Measurements from ENCODE around the gene ZNF407. TPM values are rescaled to one million over a fixed set of nuclear protein-coding genes. Genes with fewer than 3 reads are reported as not detected.

The ZNF407 gene
- total RNA-seq, 2 donors from 2014 or later, result 11.7 to 22.2 TPM

DNA sequence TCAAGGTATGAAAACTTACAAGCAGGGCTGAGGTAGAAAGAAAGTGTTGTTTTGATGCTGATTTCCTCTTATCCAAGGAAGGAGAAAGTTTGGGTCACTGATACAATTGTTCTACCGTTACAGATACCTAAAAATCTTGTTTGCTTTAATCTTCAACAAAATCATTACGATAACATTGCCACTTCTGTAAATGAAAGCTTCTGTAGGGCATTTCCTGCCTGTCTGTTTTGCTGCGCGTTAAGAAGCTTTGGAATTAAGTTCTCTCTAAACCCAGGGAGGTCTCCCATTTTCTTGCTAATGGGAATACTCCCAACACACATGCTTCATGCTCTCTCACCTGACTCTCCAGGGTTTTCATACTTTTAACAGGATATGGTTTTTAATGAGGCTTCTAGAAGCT is 352.8 kb downstream of the ZNF407 start:
- no peak for TF ChIP-seq POLR2A (IDR thresholded peaks at IDR 0.05)
- TF ChIP-seq, protein P1, sequence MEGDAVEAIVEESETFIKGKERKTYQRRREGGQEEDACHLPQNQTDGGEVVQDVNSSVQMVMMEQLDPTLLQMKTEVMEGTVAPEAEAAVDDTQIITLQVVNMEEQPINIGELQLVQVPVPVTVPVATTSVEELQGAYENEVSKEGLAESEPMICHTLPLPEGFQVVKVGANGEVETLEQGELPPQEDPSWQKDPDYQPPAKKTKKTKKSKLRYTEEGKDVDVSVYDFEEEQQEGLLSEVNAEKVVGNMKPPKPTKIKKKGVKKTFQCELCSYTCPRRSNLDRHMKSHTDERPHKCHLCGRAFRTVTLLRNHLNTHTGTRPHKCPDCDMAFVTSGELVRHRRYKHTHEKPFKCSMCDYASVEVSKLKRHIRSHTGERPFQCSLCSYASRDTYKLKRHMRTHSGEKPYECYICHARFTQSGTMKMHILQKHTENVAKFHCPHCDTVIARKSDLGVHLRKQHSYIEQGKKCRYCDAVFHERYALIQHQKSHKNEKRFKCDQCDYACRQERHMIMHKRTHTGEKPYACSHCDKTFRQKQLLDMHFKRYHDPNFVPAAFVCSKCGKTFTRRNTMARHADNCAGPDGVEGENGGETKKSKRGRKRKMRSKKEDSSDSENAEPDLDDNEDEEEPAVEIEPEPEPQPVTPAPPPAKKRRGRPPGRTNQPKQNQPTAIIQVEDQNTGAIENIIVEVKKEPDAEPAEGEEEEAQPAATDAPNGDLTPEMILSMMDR (IDR thresholded peaks at IDR 0.05), result no peak
- no peak for TF ChIP-seq POLR2AphosphoS5 (IDR thresholded peaks at IDR 0.05)
- Histone ChIP-seq H3K4me3 (no peak overlapping the region), H3K36me3 (no peaks in the 10 kb centered on the region), H3K9me3 (no peaks in the 10 kb centered on the region), H3K4me1 (replicated peaks) (no peaks in the 10 kb centered on the region), H3K27ac (peak overlapping the region; percentile 12 to 17), H3K27me3 (replicated peaks; ENCODE audit: insufficient read depth) (no peaks in the 10 kb centered on the region)
- DNase-seq (ENCODE audit: low spot score), result no peak
- intact Hi-C loops (cut with DNase I), result no loop called here
- WGBS, result 66% methylated on average over 4 of the region's 4 CpGs

DNA sequence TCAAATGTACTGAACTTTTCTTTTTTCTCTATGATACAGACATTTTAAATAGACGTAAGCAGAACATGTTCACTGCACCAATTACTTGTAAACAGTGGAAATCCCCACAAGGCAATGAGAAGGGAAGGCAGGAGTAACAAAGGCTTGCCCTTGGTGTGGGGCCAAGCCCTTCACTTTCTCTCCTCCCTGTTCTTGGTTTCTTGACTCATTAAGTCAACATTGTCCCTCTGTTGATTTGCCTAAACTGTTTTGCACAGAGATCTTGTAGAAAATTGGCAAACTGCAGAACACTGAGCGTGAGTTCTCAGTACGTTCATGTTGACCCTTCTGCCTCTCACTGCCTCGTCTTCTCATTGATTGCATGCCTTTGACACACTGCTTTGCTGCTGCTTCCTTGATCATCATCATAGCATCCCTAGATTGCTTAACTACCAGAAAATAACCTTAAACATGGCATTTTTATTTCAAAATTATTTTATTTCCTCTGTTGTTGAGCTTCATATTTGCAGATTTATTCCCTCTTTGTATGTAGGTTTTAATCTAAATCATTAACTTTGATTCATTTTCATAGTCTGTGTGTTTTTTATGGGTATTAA is 353.6 kb downstream of the ZNF407 start:
- peak overlapping the region; percentile 12 to 17 for H3K27ac ChIP-seq
- no peaks in the 10 kb centered on the region for H3K9me3 ChIP-seq
- no peaks in the 10 kb centered on the region for H3K27me3 ChIP-seq (replicated peaks; ENCODE audit: insufficient read depth)
- peak; percentile 61 for DNase-seq (ENCODE audit: low spot score)
- intact Hi-C loops (cut with DNase I), result no loop called here
- H3K36me3 ChIP-seq, result no peaks in the 10 kb centered on the region
- H3K4me1 ChIP-seq (replicated peaks), result no peaks in the 10 kb centered on the region
- peak; percentile 81 for TF ChIP-seq POLR2AphosphoS5 (IDR thresholded peaks at IDR 0.05)
- TF ChIP-seq, protein P1 (IDR thresholded peaks at IDR 0.05), result no peak
- no peak overlapping the region for H3K4me3 ChIP-seq
- WGBS, result 16% methylated on average over 4 of the region's 4 CpGs

DNA sequence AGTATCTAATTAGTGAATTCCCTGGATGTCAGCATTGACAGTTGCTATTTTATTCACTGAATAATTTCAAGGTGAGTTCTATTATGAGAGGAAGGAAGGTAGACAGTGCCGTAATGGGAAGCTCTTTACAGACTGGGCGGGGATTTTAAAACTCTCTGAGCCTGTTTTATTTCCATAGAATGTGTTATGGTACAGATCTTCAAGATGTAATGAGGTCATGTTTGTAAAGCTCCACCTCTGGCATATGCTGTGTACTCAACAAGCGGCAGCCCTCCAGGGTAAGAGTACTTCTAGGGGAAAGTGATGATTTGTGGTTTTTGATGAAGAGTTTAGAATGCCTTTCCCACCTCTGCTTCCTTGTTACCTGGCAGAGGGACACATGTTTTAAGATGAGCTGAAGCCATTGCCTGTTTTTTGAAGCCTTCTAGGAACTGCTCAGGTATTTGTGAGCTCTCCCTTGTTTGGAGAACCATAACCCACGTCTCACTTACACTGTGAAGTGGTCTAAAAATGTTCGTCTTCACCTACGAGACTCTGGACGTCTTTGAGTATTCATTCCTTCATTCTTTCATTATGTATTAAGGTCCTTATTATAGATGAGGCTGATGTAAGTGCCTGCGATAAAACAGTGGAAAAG is 360.0 kb downstream of the ZNF407 start:
- Histone ChIP-seq H3K4me3 (no peak overlapping the region), H3K27ac (no peak overlapping the region), H3K36me3 (no peaks in the 10 kb centered on the region), H3K27me3 (replicated peaks; ENCODE audit: insufficient read depth) (no peaks in the 10 kb centered on the region), H3K4me1 (replicated peaks) (no peaks in the 10 kb centered on the region), H3K9me3 (no peaks in the 10 kb centered on the region)
- WGBS, result 88% methylated on average over 8 of the region's 8 CpGs
- TF ChIP-seq, protein P1 (IDR thresholded peaks at IDR 0.05), result no peak
- intact Hi-C loops (cut with DNase I), result no loop called here
- no peak for DNase-seq (ENCODE audit: low spot score)

DNA sequence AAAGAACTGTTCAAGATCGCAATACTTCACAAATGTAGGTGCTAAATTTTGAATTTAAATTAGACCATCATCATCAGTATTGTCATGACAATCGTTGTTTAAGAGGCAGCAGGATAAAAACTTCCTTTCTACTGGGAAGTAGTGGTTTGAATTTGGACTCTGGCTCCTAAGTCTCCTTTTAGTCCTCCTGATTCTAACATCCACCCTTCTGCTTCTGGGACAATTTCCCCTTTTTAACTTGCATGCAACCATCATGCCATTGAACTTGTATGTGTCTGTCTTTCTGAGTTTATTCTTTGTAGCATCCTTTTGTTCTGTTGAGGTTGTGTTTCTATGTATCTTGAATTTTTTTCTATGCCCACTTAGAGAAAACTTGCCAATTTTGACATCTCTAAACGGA is 361.5 kb downstream of the ZNF407 start:
- intact Hi-C loops (cut with DNase I), result no loop called here
- Histone ChIP-seq H3K27me3 (replicated peaks; ENCODE audit: insufficient read depth) (no peaks in the 10 kb centered on the region), H3K4me1 (replicated peaks) (no peaks in the 10 kb centered on the region), H3K9me3 (no peaks in the 10 kb centered on the region), H3K4me3 (no peak overlapping the region), H3K27ac (no peak overlapping the region), H3K36me3 (no peaks in the 10 kb centered on the region)
- 92% methylated on average over 3 of the region's 3 CpGs for WGBS
- DNase-seq (ENCODE audit: low spot score), result no peak
- no peak for TF ChIP-seq POLR2A (IDR thresholded peaks at IDR 0.05)
- TF ChIP-seq, protein P1 (IDR thresholded peaks at IDR 0.05), result no peak
- TF ChIP-seq POLR2AphosphoS5 (IDR thresholded peaks at IDR 0.05), result no peak

DNA sequence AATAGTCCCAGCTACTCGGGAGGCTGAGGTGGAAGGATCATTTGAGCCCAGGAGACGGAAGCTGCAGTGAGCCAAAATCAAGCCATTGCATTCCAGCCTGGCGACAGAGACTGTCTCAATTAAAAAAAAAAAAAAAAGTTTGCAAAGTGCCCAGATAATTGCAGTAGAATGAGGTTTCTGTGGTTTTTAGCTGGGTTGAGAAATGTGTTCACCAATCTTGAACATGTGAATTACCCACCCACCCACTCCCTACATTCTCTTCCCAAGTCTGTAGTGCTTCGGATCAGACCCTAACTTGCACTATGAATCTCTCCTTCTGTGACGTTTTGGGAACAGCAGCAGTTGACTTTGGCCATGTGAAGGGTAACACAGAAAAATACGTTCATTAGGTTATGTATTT is 363.9 kb downstream of the ZNF407 start:
- H3K27me3 ChIP-seq (replicated peaks; ENCODE audit: insufficient read depth), result no peaks in the 10 kb centered on the region
- no peaks in the 10 kb centered on the region for H3K36me3 ChIP-seq
- H3K27ac ChIP-seq, result no peak overlapping the region
- DNase-seq (ENCODE audit: low spot score), result no peak
- no peak overlapping the region for H3K4me3 ChIP-seq
- H3K9me3 ChIP-seq, result no peaks in the 10 kb centered on the region
- TF ChIP-seq POLR2A (IDR thresholded peaks at IDR 0.05), result no peak
- TF ChIP-seq POLR2AphosphoS5 (IDR thresholded peaks at IDR 0.05), result no peak
- TF ChIP-seq, protein P1 (IDR thresholded peaks at IDR 0.05), result no peak
- WGBS, result 90% methylated on average over 6 of the region's 6 CpGs
- no peaks in the 10 kb centered on the region for H3K4me1 ChIP-seq (replicated peaks)
- intact Hi-C loops (cut with DNase I), result no loop called here
